ENCODE data around the gene RGS9BP.
"Not testable (repeated sequence)": the region's sequence is repeated elsewhere in the genome, so short reads cannot be mapped to it uniquely, and the experiment has no call there.

RGS9BP gene, protein sequence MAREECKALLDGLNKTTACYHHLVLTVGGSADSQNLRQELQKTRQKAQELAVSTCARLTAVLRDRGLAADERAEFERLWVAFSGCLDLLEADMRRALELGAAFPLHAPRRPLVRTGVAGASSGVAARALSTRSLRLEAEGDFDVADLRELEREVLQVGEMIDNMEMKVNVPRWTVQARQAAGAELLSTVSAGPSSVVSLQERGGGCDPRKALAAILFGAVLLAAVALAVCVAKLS

GRCh38 chr19:32675720-32676185 is at the start of gene RGS9BP:
RGS9BP (plus strand) TSS chr19:32675848; CDS start chr19:32676264, 416 bp downstream.
- peak; percentile 73 for DNase-seq

GRCh38 chr19:32626969-32627368 is 48.7 kb upstream of the RGS9BP start:
- DNase-seq = no peak

GRCh38 chr19:32627714-32628270 is 47.9 kb upstream of the RGS9BP start:
- no peak for DNase-seq

- no peak for DNase-seq
Observed at GRCh38 chr19:32630338-32630737, 45.3 kb upstream of the RGS9BP start.

- DNase-seq = no peak
Observed at GRCh38 chr19:32631381-32631780, 44.3 kb upstream of the RGS9BP start.

DNA sequence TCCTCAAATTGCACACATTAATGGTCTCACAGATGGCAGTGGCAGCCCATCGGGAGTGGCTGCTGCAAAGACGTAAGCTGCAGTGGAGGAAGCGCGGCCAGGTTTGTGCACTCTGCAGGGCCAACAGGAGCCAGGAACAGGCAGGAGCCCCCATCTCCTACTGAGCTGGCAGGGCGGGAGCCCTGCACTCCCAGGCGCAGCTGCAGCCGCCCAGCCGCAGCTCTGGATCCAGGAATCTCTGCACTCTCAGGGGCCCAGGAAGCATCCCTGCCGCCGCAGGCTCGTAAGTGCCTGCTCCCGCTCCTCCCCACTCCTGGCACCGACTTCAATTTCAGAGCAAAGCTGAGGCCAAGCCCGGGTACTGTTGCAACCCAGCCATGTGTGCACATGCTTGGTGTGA is 38.2 kb upstream of the RGS9BP start:
- no peak for DNase-seq

DNA sequence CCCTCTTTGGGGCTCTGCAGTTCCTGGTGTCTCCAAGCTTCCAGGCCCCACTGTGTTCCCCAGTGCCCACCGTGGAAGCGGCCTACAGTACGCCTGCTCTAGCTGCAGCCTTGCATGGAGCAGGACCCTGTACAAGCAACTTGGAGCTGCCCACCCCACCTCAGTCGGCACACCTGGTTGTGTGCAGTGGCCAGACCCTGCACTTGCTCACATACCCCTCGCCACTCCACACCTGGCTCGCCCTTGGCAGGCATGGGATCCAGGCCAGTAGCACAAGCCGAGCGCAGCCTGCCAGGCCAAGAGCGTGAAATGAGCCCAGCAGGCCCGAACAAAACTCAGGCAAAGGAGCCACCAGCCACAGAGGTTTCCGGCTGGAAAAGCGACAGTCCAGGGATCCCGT is 37.0 kb upstream of the RGS9BP start:
- no peak for DNase-seq

DNA sequence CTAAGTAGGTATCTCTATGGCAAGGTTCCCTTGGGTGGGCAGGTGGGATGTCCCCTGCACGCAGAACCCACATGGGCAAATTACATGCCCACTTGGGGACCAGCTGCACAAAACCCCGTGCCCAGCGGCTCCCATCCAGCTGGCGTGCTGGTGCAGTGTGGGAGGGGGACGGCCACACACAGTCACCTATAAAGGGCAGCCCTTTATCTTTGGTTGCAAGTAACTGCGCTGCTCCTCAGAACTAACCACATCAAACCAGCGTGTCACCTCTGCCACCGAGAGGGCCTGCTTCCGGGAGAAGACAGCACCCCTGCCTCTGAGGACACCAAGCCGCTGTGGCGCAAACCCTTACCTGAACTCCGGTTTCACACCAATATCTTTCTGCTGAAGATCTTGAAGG is 32.9 kb upstream of the RGS9BP start:
- DNase-seq = no peak

DNA sequence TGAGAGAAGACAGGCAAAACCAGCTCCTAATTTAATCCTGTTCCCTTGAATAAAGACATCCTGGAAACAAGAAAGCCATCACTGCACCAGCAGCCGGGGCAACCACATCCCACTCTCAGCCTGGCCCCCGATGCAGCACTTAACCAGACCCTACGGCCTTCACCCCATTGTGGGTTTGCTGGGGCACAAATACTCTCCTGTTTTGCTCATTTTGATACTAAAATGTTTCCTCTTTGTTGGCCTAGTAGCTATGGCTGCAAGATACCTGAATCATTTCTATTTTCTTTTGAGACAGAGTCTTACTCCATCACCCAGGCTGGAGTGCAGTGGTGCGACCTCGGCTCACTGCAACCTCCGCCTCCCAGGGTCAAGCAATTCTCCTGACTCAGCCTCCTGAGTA is 29.1 kb upstream of the RGS9BP start:
- DNase-seq = no peak

- DNase-seq = no peak
Observed at GRCh38 chr19:32647361-32647760, 28.3 kb upstream of the RGS9BP start.

GRCh38 chr19:32649751-32650150 is 25.9 kb upstream of the RGS9BP start:
- DNase-seq = no peak

DNA sequence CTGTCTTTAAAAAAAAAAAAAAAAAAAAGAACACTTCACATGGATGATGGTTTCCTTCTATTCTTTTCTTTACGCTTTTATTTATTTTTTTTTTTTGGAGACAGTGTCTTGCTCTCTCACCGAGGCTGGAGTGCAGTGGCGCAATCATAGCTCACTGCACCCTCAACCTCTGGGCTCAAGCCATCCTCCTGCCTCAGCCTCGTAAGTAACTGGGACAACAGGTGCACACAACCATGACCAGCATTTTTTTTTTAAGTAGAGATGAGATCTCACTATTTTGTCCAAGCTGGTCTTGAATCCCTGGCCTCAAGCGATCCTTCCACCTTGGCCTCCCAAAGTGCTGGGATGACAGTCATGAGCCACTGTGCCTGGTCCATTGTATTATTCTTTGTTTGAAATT is 25.0 kb upstream of the RGS9BP start:
- no peak for DNase-seq

DNA sequence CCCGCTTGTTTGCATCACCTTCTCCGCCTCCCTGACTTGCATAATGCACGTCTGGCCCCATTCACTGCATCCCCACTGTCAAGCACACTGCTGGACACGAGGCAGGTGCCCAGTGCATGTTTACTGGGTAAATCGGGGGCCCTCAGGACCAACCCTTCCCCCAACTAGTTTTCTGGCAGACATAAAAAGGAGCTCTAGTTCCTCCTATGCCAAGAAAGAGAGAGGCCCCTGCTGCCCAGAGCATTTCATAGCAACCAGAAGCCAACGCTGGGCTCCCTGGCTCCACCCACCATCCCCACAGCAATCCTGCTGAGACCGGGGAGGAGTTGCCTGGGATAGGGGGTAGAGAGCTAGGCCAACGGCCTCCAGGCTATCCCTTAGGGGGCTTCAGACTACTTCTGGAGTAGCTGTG is 23.9 kb upstream of the RGS9BP start:
- DNase-seq = peak; percentile 41

GRCh38 chr19:32652331-32652730 is 23.3 kb upstream of the RGS9BP start:
- not testable (repeated sequence) for DNase-seq

GRCh38 chr19:32652894-32653598 is 22.6 kb upstream of the RGS9BP start:
- no peak for DNase-seq

DNA sequence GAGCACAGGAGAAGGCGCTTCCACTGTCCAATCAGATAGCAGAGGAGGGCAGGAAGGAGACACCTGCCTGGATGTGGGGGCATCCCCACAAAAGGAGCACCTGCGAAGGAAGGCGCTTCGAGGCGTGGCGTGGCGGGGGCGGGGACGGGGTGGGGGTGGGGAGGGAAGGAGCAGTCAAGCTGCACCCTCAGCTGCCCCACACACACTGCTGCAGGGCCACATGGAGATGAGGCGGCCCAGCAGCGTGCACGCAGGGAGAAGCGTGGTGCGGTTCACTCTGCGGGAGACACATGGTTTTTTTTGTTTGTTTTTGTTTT is 22.1 kb upstream of the RGS9BP start:
- no peak for DNase-seq

DNA sequence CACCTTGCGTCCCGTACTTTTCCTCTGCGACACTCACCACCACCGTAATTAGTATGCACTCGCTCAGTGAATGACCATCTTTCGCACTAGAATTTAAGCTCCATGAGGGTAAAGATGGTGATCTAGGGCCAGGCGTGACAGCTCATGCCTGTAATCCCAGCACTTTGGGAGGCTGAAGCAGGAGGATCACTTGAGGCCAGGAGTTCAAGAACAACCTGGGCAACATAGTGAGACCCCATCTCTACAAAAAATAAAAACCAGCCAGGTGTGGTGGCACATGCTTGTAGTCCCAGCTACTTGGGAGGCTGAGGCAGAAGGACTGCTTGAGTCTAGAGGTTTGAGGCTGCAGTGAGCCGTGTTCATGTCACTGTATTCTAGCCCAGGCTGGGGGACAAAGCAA is 19.3 kb upstream of the RGS9BP start:
- not testable (repeated sequence) for DNase-seq

DNA sequence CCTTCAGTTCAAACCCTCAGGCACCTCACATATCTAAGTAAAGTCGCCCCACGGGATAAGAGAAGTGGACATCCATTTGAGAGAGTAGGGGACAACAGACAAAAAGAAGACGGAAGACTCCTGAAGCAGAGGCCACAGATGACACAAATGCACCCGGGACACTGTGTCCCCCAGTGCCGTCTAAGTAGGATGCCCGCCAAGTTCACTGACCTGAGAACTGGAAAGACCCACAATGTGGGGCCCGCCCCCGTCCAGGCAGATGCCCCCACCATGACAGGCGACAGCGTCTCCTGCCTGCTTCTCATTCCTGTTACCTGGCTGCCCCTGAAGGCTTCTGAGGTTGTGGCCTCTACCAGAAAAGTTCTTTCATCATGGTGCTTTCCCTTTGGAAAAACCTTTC is 17.6 kb upstream of the RGS9BP start:
- DNase-seq = no peak

GRCh38 chr19:32658527-32658926 is 17.1 kb upstream of the RGS9BP start:
- no peak for DNase-seq

DNA sequence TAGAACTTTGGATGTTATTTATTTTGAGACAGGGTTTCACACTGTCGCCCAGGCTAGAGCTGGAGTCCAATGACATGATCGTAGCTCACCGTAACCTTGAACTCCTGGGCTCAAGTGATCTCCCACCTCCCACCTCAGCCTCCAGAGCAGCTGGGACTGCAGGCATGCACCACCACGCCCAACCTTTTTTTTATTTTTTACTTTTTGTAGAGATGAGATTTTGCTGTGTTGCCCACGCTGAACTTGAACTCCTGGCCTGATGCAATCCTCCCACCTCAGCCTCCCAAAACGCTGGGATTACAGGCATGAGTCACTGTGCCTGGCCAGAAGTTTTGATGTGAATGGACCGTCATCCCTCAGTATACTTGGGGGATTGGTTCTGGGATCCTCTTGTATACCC is 14.3 kb upstream of the RGS9BP start:
- no peak for DNase-seq

- no peak for DNase-seq
Observed at GRCh38 chr19:32662186-32662585, 13.5 kb upstream of the RGS9BP start.

DNA sequence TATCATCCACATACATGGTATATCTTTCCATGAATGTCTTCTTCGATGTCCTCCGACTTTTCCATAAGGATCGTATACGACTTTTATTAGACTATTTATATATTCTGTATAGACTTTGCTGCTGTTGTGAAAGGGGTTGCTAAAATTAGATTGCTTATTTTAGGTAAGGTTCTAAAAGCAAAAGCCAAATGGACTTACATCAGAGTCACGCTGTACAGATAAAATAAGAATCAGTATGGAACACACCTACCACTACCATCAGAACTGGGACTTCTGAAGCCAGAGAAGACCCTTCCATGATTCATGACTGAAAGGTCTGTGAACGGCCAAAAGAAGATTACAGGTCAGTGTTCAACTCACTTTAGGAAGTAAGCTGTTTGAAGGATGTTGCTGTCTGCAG is 9.6 kb upstream of the RGS9BP start:
- DNase-seq = no peak

GRCh38 chr19:32669310-32669709 is 6.3 kb upstream of the RGS9BP start:
- no peak for DNase-seq

DNA sequence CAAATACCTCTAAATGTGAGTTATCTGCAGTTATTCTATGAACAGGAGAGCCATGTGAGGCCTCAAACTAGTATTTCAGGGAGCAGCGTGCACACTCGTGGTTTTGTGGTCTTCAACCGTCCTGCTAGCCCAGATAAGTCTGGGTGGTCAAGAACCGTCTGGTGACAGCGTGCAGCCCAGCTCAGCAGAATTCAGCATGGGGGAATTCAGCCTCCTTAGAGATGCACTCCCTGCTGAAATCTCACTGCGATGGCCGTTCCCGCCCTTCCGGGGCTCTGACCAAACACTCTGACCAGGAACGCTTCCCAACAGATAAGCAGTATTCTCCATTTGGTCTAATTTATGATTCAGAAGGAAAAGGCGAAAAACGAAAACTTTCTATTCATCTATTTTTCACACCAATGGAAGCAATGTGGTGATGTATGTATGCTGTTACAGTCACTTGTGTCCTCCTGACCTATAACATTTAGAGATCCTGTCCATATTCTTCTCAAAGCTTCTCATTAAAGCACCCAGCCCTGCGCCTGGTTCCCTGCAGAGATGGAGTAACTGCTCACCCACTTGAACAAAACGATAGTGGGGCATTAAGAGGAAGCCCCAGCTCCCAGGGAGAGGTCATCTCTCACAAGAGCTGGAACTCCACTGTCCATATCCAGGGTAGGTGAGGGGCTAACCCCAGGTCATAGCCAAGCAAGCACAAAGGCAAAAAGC is 3.6 kb upstream of the RGS9BP start:
- DNase-seq = no peak
